IMR-90 (cell line): Measurements from ENCODE around the gene PIP5K1C. TPM values are rescaled to one million over a fixed set of nuclear protein-coding genes. Genes with fewer than 3 reads are reported as not detected.
A peak's percentile ranks its signal among the peaks of the same experiment; 100 is the strongest.

Experiments used
- ATAC-seq: fragments of 200-7000 bp; cut with Tn5 transposase; 2 replicates; pipeline ENCODE4 v1.9.1; 2020; ENCODE audit warnings: low read depth, mild to moderate bottlenecking, moderate library complexity
- BruUV-seq: library from RNA; stranded (reverse); fragments of 400-500 nt; replicated peaks from 2 replicates; lab custom pipeline; 2021; lab: Mats Ljungman, UMichigan
- CTCF ChIA-PET: fragments of 300-600 bp; formaldehyde crosslinking; extraction: SDS; loops from one replicate; lab custom pipeline; 2021; ENCODE audit warnings: antibody characterized with exemption; lab: Yijun Ruan, JAX
- POLR2A ChIA-PET: fragments of 300-600 bp; sonication (Branson Sonifier 250); formaldehyde crosslinking; loops from one replicate; lab custom pipeline; 2022; ENCODE audit warnings: antibody characterized with exemption; ENCODE audit not compliant: unreplicated experiment; lab: Charles Lee
- DNase-seq: peaks from one replicate; pipeline ENCODE4 v3.0.0; 2013
- H2AFZ ChIP-seq: replicated peaks from 2 replicates; pipeline ENCODE3; 2013; ENCODE audit warnings: low read length, mild to moderate bottlenecking; ENCODE audit not compliant: poor library complexity
- H2AK5ac ChIP-seq: 2 replicates; pipeline ENCODE4 v1.6.1; 2013; ENCODE audit warnings: low read depth, low read length, inconsistent platforms
- H2AK9ac ChIP-seq: replicated peaks from 2 replicates; pipeline ENCODE3; 2013; ENCODE audit warnings: mild to moderate bottlenecking, low read depth, low read length, moderate library complexity; ENCODE audit not compliant: poor library complexity
- H2BK120ac ChIP-seq: 2 replicates; pipeline ENCODE4 v1.6.1; 2013; ENCODE audit warnings: low read depth, low read length, inconsistent platforms
- H2BK15ac ChIP-seq: 3 replicates; pipeline ENCODE4 v1.6.1; 2013; ENCODE audit warnings: low read depth, low read length, inconsistent platforms
- H2BK20ac ChIP-seq: 2 replicates; pipeline ENCODE4 v1.6.1; 2013; ENCODE audit warnings: low read depth, mild to moderate bottlenecking, inconsistent platforms, low read length, moderate library complexity
- H2BK5ac ChIP-seq: 2 replicates; pipeline ENCODE4 v1.6.1; 2013; ENCODE audit warnings: mild to moderate bottlenecking, low read depth, low read length, inconsistent platforms; ENCODE audit not compliant: poor library complexity, severe bottlenecking
- H3K14ac ChIP-seq: replicated peaks from 2 replicates; pipeline ENCODE4 v1.6.1; 2013; ENCODE audit warnings: low read depth, low read length, inconsistent platforms
- H3K18ac ChIP-seq: 2 replicates; pipeline ENCODE4 v1.6.1; 2013; ENCODE audit warnings: low read depth, low read length, control low read depth
- H3K23ac ChIP-seq: 2 replicates; pipeline ENCODE4 v1.6.1; 2013; ENCODE audit warnings: low read depth, low read length, inconsistent platforms
- H3K27ac ChIP-seq: 2 replicates; pipeline ENCODE4 v1.5.1; 2013; ENCODE audit warnings: mild to moderate bottlenecking, control low read depth, low read length; ENCODE audit not compliant: insufficient read depth
- H3K27me3 ChIP-seq: 2 replicates; pipeline ENCODE4 v1.6.1; 2013; ENCODE audit warnings: low read length; ENCODE audit not compliant: control insufficient read depth, insufficient read depth
- H3K36me3 ChIP-seq: 2 replicates; pipeline ENCODE4 v1.6.1; 2013; ENCODE audit warnings: low read length, mixed read lengths; ENCODE audit not compliant: control insufficient read depth, insufficient read depth
- H3K4ac ChIP-seq: 2 replicates; pipeline ENCODE4 v1.6.1; 2013; ENCODE audit warnings: low read depth, low read length, inconsistent platforms
- H3K4me1 ChIP-seq: 2 replicates; pipeline ENCODE4 v1.6.1; 2013; ENCODE audit warnings: low read length, mixed read lengths; ENCODE audit not compliant: control insufficient read depth, insufficient read depth
- H3K4me2 ChIP-seq: 2 replicates; pipeline ENCODE4 v1.6.1; 2013; ENCODE audit warnings: low read depth, mild to moderate bottlenecking, control low read depth, low read length, moderate library complexity
- H3K4me3 ChIP-seq: 2 replicates; pipeline ENCODE4 v1.5.1; 2013; ENCODE audit warnings: low read depth, mild to moderate bottlenecking, control low read depth, low read length, moderate library complexity; ENCODE audit not compliant: insufficient read depth
- H3K56ac ChIP-seq: 2 replicates; pipeline ENCODE4 v1.6.1; 2013; ENCODE audit warnings: low read length, inconsistent platforms; ENCODE audit not compliant: insufficient read depth; ENCODE audit errors: extremely low read depth
- H3K79me1 ChIP-seq, 2 experiments: 2 replicates each; pipeline ENCODE4 v1.6.1; 2013; ENCODE audit warnings: low read length in 2 of 2, inconsistent platforms in 1 of 2, low read depth in 1 of 2
- H3K9ac ChIP-seq: 2 replicates; pipeline ENCODE4 v1.6.1; 2013; ENCODE audit warnings: low read depth, low read length, control low read depth
- H3K9me1 ChIP-seq: 2 replicates; pipeline ENCODE4 v1.6.1; 2013; ENCODE audit warnings: low read length, inconsistent platforms; ENCODE audit not compliant: insufficient read depth
- H3K9me3 ChIP-seq: 2 replicates; pipeline ENCODE4 v1.6.1; 2013; ENCODE audit warnings: low read length; ENCODE audit not compliant: control insufficient read depth, insufficient read depth
- H4K20me1 ChIP-seq: 2 replicates; pipeline ENCODE4 v1.6.1; 2013; ENCODE audit warnings: low read length, inconsistent platforms; ENCODE audit not compliant: insufficient read depth
- H4K5ac ChIP-seq: 2 replicates; pipeline ENCODE4 v1.6.1; 2013; ENCODE audit warnings: mild to moderate bottlenecking, low read depth, low read length, control low read depth
- H4K8ac ChIP-seq, 2 experiments: 2 replicates each; pipeline ENCODE4 v1.6.1; 2013; ENCODE audit warnings: low read depth in 2 of 2, low read length in 2 of 2, control low read depth in 1 of 2, inconsistent platforms in 1 of 2
- H4K91ac ChIP-seq: 2 replicates; pipeline ENCODE4 v1.6.1; 2013; ENCODE audit warnings: low read depth, low read length, inconsistent platforms; ENCODE audit not compliant: insufficient read depth
- CHD1 ChIP-seq: IDR thresholded peaks from 2 replicates; pipeline ENCODE4 v1.6.1; 2012; ENCODE audit warnings: low read depth, low read length, improper control_type of control experiment
- CTCF ChIP-seq: conservative IDR thresholded peaks from 2 replicates; pipeline ENCODE4 v1.5.1; 2012; ENCODE audit warnings: mild to moderate bottlenecking, low read depth, low read length, improper control_type of control experiment
- MAZ ChIP-seq: IDR thresholded peaks from 2 replicates; pipeline ENCODE4 v1.6.1; 2012; ENCODE audit warnings: low read depth, mild to moderate bottlenecking, low read length, improper control_type of control experiment, moderate library complexity, borderline replicate concordance
- RAD21 ChIP-seq: IDR thresholded peaks from 2 replicates; pipeline ENCODE4 v1.6.1; 2012; ENCODE audit warnings: low read length, improper control_type of control experiment
- WGBS, 2 experiments: methylation state at CpG; one replicate each; pipeline versions ENCODE4 v1.1.5 to v1.1.7; 2013; ENCODE audit warnings: missing lambda C conversion rate in 2 of 2; ENCODE audit not compliant: insufficient read length in 1 of 2; ENCODE audit errors: extremely low coverage in 2 of 2; 5-methylcytosine and 5-hydroxymethylcytosine counted together
- dilution Hi-C: fragments of 300-500 bp; cut with HindIII; formaldehyde crosslinking; loops from one replicate; pipeline ENCODE4 v1.14.3; 2018; ENCODE audit warnings: low sequenced_read_pairs; ENCODE audit not compliant: unreplicated experiment
- in situ Hi-C: fragments of 300-500 bp; cut with MboI; formaldehyde crosslinking; loops from 3 replicates; pipeline ENCODE4 v1.14.3; 2019; ENCODE audit warnings: low sequenced_read_pairs, inconsistent platforms, mixed read lengths
- intact Hi-C: fragments of 100-400 bp; cut with micrococcal nuclease; formaldehyde crosslinking; loops from 2 replicates; pipeline ENCODE4 v1.10.0; 2022
- polyA plus RNA-seq, 3 experiments: library from polyadenylated mRNA; depleted of rRNA; stranded (reverse); fragments of >200 nt; gene quantifications; 2 replicates each; pipeline ENCODE4 v1.2.3, GENCODE V29; 2012; ENCODE audit warnings: low replicate concordance in 1 of 3
- total RNA-seq: library from RNA; depleted of rRNA; stranded (reverse); fragments of >200 nt; gene quantifications from 2 replicates; pipeline ENCODE4 v1.2.3, GENCODE V29; 2012

The PIP5K1C gene
- total and polyA plus RNA-seq, 2 of the 4 experiments (the other 2 are of a cell fraction) = 13.6 to 23.3 TPM

GRCh38 chr19:3589439-3589838 lies 110.8 kb downstream of the PIP5K1C start:
- no peak for TF ChIP-seq RAD21
- no peak for TF ChIP-seq CTCF
- no peak for TF ChIP-seq CHD1
- no peak for TF ChIP-seq MAZ
- intact Hi-C loops (no loop called here), in situ Hi-C loops (no loop called here), dilution Hi-C loops (no loop called here)
- no peak overlapping the region for H2BK15ac ChIP-seq
- no peaks in the 10 kb centered on the region for H3K36me3 ChIP-seq
- no peak overlapping the region for H2BK20ac ChIP-seq
- no peak for ATAC-seq
- H3K56ac ChIP-seq = no peak overlapping the region
- no CpG with 5 or more reads among the region's 11 CpGs for WGBS, 2 experiments
- H3K4ac ChIP-seq = no peak overlapping the region
- H3K4me1 ChIP-seq = no peaks in the 10 kb centered on the region
- peak overlapping the region; percentile 52 for H2AFZ ChIP-seq
- no peak overlapping the region for H3K14ac ChIP-seq
- H4K91ac ChIP-seq = no peak overlapping the region
- CTCF ChIA-PET = no interaction called here
- DNase-seq = no peak
- no peaks in the 10 kb centered on the region for H3K9me1 ChIP-seq
- no peak overlapping the region for H2BK120ac ChIP-seq
- H2AK9ac ChIP-seq = no peak overlapping the region
- H3K9me3 ChIP-seq = no peaks in the 10 kb centered on the region; the same call in 1 of the 2 replicates
- no peak overlapping the region for H3K9ac ChIP-seq
- no peaks in the 10 kb centered on the region for H3K79me1 ChIP-seq
- peaks cover 13% of the 10 kb centered on the region for H3K27me3 ChIP-seq
- BruUV-seq = no TSS peak
- no peak overlapping the region for H3K27ac ChIP-seq
- no peak overlapping the region for H3K18ac ChIP-seq
- POLR2A ChIA-PET = no interaction called here
- no peak overlapping the region for H3K4me3 ChIP-seq
- no peak overlapping the region for H4K8ac ChIP-seq
- H2BK5ac ChIP-seq = no peak overlapping the region
- no peaks in the 10 kb centered on the region for H4K20me1 ChIP-seq
- H3K23ac ChIP-seq = no peak overlapping the region
- H3K4me2 ChIP-seq = no peak overlapping the region
- no peak overlapping the region for H2AK5ac ChIP-seq
- H4K5ac ChIP-seq = no peak overlapping the region
